GM19438 (cell line): ENCODE data around the gene EIF2B2.
A peak's percentile ranks its signal among the peaks of the same experiment; 100 is the strongest.

Source experiments
- ATAC-seq: cut with Tn5 transposase; IDR thresholded peaks from one replicate; pipeline ENCODE4 v1.9.1; 2021; ENCODE audit warnings: low read depth; ENCODE audit not compliant: unreplicated experiment

Gene EIF2B2

GRCh38 chr14:75002392-75003249, at the start of gene EIF2B2:
Gene EIF2B2, plus strand, starts transcription at chr14:75002921. Its CDS starts 70 bp downstream, at chr14:75002991.
- ATAC-seq, result peak; percentile 97

DNA sequence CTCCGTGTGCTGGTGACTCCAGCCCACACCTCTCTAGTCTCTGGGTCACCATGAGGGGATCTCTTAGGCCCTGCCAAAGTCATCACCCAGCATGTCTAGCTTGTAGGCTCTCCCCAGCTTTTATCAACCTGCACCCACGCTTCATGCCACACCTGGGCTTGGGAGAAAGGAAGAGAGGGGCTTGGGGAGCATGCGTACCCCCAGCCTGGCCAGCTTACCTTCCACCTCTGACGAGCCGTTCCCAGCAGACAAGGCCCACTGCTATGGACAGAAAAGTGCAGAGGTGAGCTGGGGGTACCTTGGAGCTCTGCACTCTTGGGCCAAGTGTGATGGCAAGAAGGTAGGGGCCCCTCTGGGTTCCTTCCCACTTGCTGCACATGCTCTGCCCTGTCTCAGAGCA, 49.0 kb upstream of the EIF2B2 start:
- no peak for ATAC-seq

GRCh38 chr14:74954232-74954946, 48.3 kb upstream of the EIF2B2 start:
- ATAC-seq, result no peak

GRCh38 chr14:74954947-74955228, 47.8 kb upstream of the EIF2B2 start:
- ATAC-seq, result no peak

- no peak for ATAC-seq
These were observed 47.3 kb upstream of the EIF2B2 start, which contains the start of gene PGF for GRCh38 chr14:74955229-74956026. Gene PGF, minus strand, starts transcription at chr14:74955597. Its CDS starts 355 bp downstream, at chr14:74955242.

DNA sequence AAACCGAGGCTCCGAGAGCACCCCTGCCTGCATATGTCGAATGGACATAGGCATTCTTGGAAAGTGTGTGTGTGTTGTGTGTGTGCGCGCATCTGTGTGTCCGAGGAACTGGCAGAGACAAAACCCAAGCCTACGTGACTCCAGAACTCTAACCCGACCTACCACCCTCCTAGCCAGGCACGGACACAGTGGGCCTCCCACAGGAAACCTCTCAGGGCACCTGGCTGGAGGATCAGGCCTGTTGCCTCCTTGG, 46.8 kb upstream of the EIF2B2 start:
- ATAC-seq, result no peak

DNA sequence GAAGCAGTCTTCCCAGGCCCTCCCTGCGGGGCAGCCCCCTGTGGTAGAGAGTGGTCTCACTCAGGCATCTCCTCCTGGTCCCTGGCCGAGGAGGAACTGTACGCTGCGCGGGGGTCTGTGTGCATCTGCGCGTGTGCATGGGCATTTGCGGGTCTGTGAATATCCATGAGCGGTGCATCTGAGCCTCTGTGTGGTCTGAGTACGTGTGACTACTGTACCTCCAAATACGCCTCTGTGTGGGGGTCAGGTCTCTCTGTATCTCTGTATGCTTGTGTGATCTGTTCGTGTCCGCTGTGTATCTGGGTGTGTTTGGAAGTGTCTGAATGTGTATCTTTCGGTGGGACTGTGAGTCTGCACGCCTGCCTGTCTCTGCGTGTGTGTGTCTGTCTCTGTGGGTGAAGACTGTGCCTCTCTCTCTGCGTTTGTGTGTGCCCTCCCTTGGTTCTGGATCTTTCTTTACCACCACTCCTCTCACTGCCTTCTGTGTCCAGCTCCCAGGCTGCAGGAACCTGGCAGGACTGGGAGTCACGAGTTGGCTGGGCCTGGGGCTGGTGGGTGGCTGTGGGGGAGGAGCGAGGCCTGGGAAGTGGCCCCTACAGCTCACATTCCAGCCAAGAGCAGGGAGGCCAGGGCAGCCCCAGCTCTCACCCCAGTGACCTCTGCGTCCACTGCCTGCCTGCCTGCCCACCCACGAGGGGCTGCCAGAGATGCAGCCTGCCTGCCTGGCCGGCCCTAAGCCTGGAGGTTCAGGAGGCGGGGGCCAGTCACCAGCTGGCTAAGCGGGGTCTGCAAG, 46.2 kb upstream of the EIF2B2 start:
- no peak for ATAC-seq

- no peak for ATAC-seq
These were observed 43.0 kb upstream of the EIF2B2 start for GRCh38 chr14:74959596-74960180.

DNA sequence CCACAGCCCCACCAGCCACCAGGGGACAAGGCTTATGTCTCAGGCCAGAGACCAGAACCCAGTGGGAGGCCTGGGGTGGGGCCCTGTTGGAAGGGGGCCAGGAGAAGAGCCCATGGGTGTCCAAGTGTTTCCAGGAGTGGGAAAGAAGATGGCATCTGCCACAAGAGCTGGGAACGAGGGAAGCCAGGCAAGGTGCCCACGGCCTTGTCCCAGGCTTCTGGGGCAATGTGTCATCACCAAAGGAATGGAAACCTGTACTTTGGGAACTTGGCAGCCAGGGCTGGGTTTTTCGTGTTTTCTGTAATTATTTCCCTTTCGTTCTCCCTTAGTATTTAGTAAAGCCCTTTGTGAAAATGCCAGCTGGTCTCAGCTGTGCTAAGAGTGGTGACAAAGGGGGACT, 42.0 kb upstream of the EIF2B2 start:
- ATAC-seq, result no peak

DNA sequence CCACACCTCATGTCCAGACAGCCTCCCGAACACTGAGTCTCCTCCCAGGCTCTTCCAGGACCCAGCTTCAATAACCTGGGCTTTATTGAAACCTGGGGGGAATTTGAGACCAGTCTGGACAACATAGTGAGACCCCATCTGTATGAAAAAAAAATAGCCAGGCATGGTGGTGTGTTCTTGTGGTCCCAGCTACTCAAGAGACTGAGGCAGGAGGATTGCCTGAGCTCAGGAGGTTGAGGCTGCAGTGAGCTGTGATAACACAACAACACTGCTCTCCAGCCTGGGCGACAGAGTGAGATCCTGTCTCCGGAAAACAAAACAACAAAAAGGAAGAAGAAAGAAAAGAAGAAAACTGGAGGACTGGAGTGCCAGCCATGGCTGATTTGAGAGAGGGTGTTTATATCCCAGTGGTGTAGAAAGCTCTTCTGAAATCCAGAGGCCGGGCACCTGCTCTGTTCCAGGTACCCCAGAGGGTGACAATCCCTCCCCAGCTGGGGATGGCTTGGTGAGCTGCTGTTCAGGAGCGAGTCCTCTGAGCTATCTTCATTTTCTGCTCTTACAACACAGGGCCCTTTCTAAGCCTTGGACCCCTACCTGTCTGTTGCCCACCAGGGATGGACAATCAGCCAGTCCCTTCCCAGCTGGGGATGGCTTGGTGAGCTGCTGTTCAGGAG, 41.3 kb upstream of the EIF2B2 start:
- ATAC-seq, result no peak

DNA sequence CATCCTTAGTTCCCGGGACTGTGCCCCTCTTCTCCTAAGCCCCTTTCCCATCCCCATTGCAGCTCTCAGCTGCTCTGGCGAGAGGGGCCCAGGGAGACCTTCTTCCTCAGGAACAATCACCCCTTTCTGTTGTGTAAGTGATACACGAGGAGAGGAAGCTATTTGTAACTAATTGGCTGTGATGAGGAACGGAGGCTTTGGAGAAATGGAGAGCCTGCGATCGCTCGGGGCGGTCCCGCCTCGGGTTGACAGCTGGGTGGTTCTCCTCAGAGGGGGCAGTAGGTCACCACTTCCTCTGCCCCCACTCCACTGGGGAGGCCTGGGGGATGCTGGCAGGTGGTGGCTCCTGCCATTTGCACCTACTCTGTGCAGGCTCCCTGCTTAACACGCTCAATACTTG, 40.7 kb upstream of the EIF2B2 start:
- no peak for ATAC-seq

DNA sequence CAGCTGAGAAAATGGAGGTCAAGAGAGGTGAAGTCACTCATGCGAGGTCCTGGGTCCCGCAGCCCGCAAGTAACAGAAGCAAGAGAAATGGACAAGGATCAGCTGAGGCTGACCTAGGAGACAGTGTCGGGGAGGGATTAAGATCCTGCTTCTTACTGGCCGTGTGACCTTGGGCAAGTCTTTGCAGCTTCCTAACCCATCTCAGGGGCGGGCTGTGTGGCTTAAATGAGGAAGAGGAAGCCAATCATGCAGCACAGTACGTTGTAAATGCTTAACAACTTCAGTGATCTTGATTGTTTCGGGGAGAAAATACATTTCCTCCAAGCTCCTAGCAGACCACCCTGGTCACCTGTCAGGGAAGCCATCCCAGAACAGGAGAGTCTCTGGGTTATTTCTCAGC, 40.2 kb upstream of the EIF2B2 start:
- no peak for ATAC-seq

- ATAC-seq, result no peak
These were observed 39.5 kb upstream of the EIF2B2 start for GRCh38 chr14:74963178-74963704.

DNA sequence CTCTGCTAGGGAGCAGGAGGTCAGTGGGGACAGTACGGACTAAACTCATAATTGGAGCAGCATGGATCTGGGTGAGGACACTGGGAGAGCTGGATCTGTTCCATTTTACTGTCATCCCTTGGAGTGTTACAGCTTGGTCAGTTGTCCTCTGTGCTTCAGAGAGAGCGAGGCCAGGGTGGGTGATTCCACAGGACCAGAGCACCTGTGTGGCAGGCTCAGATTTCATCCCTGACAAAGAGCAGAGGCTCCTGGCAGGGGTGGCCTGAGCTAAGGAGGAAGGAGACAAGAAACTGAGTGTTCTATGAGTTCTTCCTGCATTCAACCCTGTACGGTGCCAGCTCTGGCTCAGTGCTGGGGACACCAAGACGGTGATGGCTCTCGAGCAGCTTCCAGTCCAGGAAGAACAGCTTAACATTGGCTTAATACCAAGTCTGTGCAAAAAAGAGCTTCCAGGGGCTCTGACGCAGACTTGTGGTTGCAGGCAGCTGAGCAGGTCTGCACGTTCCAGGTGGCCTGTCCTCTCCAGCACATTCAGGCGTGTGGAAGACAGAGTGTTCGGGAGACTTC, 38.9 kb upstream of the EIF2B2 start:
- ATAC-seq, result no peak

- ATAC-seq, result no peak
These were observed 37.8 kb upstream of the EIF2B2 start for GRCh38 chr14:74964787-74965485.

DNA sequence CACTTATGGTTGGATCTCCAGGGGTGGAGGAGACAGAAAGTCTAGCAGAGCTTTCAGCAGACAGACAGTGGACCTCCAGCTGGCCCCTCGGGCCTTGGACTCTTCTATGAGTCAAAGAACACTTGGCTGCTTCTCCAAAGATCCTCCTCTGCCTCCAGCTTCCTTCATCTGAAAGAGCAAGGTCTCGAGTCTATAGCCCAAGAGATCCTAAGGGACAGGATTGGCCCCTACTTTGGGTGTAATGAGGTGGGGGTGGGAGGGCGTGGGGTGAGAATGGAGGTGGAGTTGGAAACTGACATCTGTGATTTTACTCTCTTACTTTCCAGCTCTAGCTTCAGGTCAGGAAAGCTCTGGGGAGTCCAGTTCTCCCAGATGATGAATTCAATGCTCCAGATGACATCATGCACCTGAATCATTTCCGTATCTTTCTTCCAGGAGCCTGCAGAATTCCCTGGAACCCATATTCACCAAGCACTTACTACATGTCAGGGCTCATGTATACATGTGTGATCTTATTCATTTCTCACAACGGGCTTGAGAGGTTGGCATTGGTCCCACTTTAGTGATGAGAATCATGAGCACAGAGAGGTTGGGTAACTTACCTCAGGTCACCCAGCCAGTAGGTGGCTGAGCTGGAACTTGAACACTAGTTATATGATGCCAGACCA, 37.1 kb upstream of the EIF2B2 start:
- ATAC-seq, result no peak

GRCh38 chr14:74968811-74969210, 33.9 kb upstream of the EIF2B2 start:
- ATAC-seq, result no peak

GRCh38 chr14:74973003-74973653, 29.6 kb upstream of the EIF2B2 start:
- no peak for ATAC-seq
